Calu3 (cell line): Measurements from ENCODE around the gene NR1H2. TPM values are rescaled to one million over a fixed set of nuclear protein-coding genes. Genes with fewer than 3 reads are reported as not detected.
"Not testable (repeated sequence)": the region's sequence is repeated elsewhere in the genome, so short reads cannot be mapped to it uniquely, and the experiment has no call there.

Source experiments
- BruUV-seq: library from RNA; stranded (reverse); fragments of 400-500 nt; replicated peaks from 2 replicates; lab custom pipeline; 2021; lab: Mats Ljungman, UMichigan
- CTCF ChIA-PET: fragments of 300-600 bp; sonication (Branson Sonifier 250); formaldehyde crosslinking; loops from one replicate; lab custom pipeline; 2022; ENCODE audit warnings: antibody characterized with exemption; lab: Charles Lee
- DNase-seq: peaks from one replicate; pipeline ENCODE4 v3.0.0; 2022
- H3K27ac Mint-ChIP-seq: one replicate; pipeline ENCODE4 v1.8.0; 2022; ENCODE audit warnings: mixed read lengths; ENCODE audit not compliant: unreplicated experiment
- H3K27me3 Mint-ChIP-seq: one replicate; pipeline ENCODE4 v1.8.0; 2022; ENCODE audit warnings: mixed read lengths; ENCODE audit not compliant: unreplicated experiment
- H3K36me3 Mint-ChIP-seq: one replicate; pipeline ENCODE4 v1.8.0; 2022; ENCODE audit warnings: mild to moderate bottlenecking, moderate library complexity, mixed read lengths; ENCODE audit not compliant: insufficient read depth, unreplicated experiment
- H3K4me1 Mint-ChIP-seq: one replicate; pipeline ENCODE4 v1.8.0; 2022; ENCODE audit warnings: mild to moderate bottlenecking, low read depth, mixed read lengths; ENCODE audit not compliant: unreplicated experiment
- H3K4me3 Mint-ChIP-seq: one replicate; pipeline ENCODE4 v1.8.0; 2022; ENCODE audit warnings: mild to moderate bottlenecking, low read depth, moderate library complexity, mixed read lengths; ENCODE audit not compliant: unreplicated experiment
- H3K9me3 Mint-ChIP-seq: one replicate; pipeline ENCODE4 v1.8.0; 2022; ENCODE audit warnings: low read depth, mixed read lengths; ENCODE audit not compliant: unreplicated experiment
- CTCF ChIP-seq: fragments of 200-600 bp; IDR thresholded peaks from one replicate; pipeline ENCODE4 v1.8.0; 2022; ENCODE audit warnings: antibody characterized with exemption; ENCODE audit not compliant: unreplicated experiment
- intact Hi-C: fragments of 100-400 bp; cut with micrococcal nuclease; formaldehyde crosslinking; loops from one replicate; pipeline ENCODE4 v1.10.0; 2022; ENCODE audit not compliant: unreplicated experiment
- total RNA-seq: library from RNA; stranded (reverse); gene quantifications from 2 replicates; pipeline ENCODE4 v1.2.3, GENCODE V29; 2022

NR1H2 gene
- total RNA-seq, 1 experiment from 2014 or later = 77.5 TPM

- peaks cover 10% of the 10 kb centered on the region for H3K4me1 Mint-ChIP-seq
- H3K36me3 Mint-ChIP-seq = no peaks in the 10 kb centered on the region
- intact Hi-C loops = no loop called here
- BruUV-seq = no TSS peak
- H3K9me3 Mint-ChIP-seq = peaks cover 5% of the 10 kb centered on the region
- no peak for TF ChIP-seq CTCF
- DNase-seq = no peak
- H3K27me3 Mint-ChIP-seq = no peaks in the 10 kb centered on the region
- no peak overlapping the region for H3K4me3 Mint-ChIP-seq
- no peak overlapping the region for H3K27ac Mint-ChIP-seq
- CTCF ChIA-PET = interaction anchor here (0.6 kb wide), 1 partner anchor 110 kb away, joined by 3 read pairs; no protein-coding TSS in a partner anchor
Measured at GRCh38 chr19:50344661-50345318, 31.5 kb upstream of the NR1H2 start.

GRCh38 chr19:50347089-50347581 is 29.1 kb upstream of the NR1H2 start:
- H3K27me3 Mint-ChIP-seq, DNase-seq, H3K27ac Mint-ChIP-seq, BruUV-seq, H3K36me3 Mint-ChIP-seq, H3K9me3 Mint-ChIP-seq, H3K4me3 Mint-ChIP-seq, intact Hi-C loops: not testable (repeated sequence)
- CTCF ChIA-PET = interaction anchor here (0.7 kb wide), 1 partner anchor 874 kb away, joined by 3 read pairs; no protein-coding TSS in a partner anchor
- H3K4me1 Mint-ChIP-seq = peaks cover 10% of the 10 kb centered on the region

- no peaks in the 10 kb centered on the region for H3K36me3 Mint-ChIP-seq
- H3K27me3 Mint-ChIP-seq = no peaks in the 10 kb centered on the region
- DNase-seq = no peak
- peaks cover 5% of the 10 kb centered on the region for H3K9me3 Mint-ChIP-seq
- no TSS peak for BruUV-seq
- H3K4me1 Mint-ChIP-seq = peaks cover 10% of the 10 kb centered on the region
- intact Hi-C loops = no loop called here
- CTCF ChIA-PET = interaction anchor here (1.4 kb wide), 1 partner anchor 9 kb away, joined by 3 read pairs; no protein-coding TSS in a partner anchor
- H3K4me3 Mint-ChIP-seq = no peak overlapping the region
- TF ChIP-seq CTCF = no peak
- H3K27ac Mint-ChIP-seq = no peak overlapping the region
Measured at GRCh38 chr19:50349277-50350057, 26.8 kb upstream of the NR1H2 start.

GRCh38 chr19:50352242-50352641 is 24.0 kb upstream of the NR1H2 start:
- H3K27ac Mint-ChIP-seq = no peak overlapping the region
- CTCF ChIA-PET = no interaction called here
- no TSS peak for BruUV-seq
- H3K9me3 Mint-ChIP-seq = no peaks in the 10 kb centered on the region
- H3K4me3 Mint-ChIP-seq = no peak overlapping the region
- H3K27me3 Mint-ChIP-seq = no peaks in the 10 kb centered on the region
- TF ChIP-seq CTCF = no peak
- intact Hi-C loops = no loop called here
- peaks cover 5% of the 10 kb centered on the region for H3K36me3 Mint-ChIP-seq
- DNase-seq = no peak
- peaks cover 10% of the 10 kb centered on the region for H3K4me1 Mint-ChIP-seq

GRCh38 chr19:50353487-50353880 is 22.8 kb upstream of the NR1H2 start:
- Mint-ChIP-seq H3K36me3 (peaks cover 10% of the 10 kb centered on the region), H3K4me1 (peaks cover 10% of the 10 kb centered on the region)
- H3K27ac Mint-ChIP-seq, BruUV-seq, intact Hi-C loops, H3K4me3 Mint-ChIP-seq, DNase-seq, CTCF ChIA-PET, H3K9me3 Mint-ChIP-seq, H3K27me3 Mint-ChIP-seq: not testable (repeated sequence)
